GM12878 (cell line): ENCODE data around the gene DDX39B. TPM values are rescaled to one million over a fixed set of nuclear protein-coding genes. Genes with fewer than 3 reads are reported as not detected.
A peak's percentile ranks its signal among the peaks of the same experiment; 100 is the strongest.

Experiments used
- BACH1 ChIP-seq: fragments of 450-650 bp; IDR thresholded peaks from 2 replicates; pipeline ENCODE4 v1.6.1; 2017; ENCODE audit warnings: mild to moderate bottlenecking, borderline replicate concordance
- CBFB ChIP-seq: IDR thresholded peaks from 2 replicates; pipeline ENCODE4 v1.6.1; 2016; ENCODE audit warnings: antibody characterized with exemption, low read depth
- CREB1 ChIP-seq: IDR thresholded peaks from 2 replicates; pipeline ENCODE4 v1.6.1; 2012; ENCODE audit warnings: low read depth, mild to moderate bottlenecking, inconsistent platforms
- CTCF ChIP-seq, 3 experiments: IDR thresholded peaks in 2 of 3; conservative IDR thresholded peaks in 1 of 3; 2 replicates each; pipeline ENCODE4 v1.5.1; 2011; ENCODE audit warnings: low read depth in 3 of 3, low read length in 3 of 3, mild to moderate bottlenecking in 3 of 3, control low read depth in 2 of 3, moderate library complexity in 2 of 3, inconsistent platforms in 1 of 3, mixed read lengths in 1 of 3; ENCODE audit not compliant: control insufficient read depth in 2 of 3, insufficient read depth in 1 of 3; ENCODE audit errors: extremely low read depth in 1 of 3
- E2F8 ChIP-seq: fragments of 450-650 bp; IDR thresholded peaks from 2 replicates; pipeline ENCODE4 v1.6.1; 2018; ENCODE audit warnings: mild to moderate bottlenecking, low read depth, moderate library complexity; ENCODE audit not compliant: partially characterized antibody
- EP300 ChIP-seq, 2 experiments: fragments of 150-350 bp in 1 of 2; IDR thresholded peaks; 2 replicates each; pipeline ENCODE4 v1.6.1; 2011 to 2012; ENCODE audit warnings: low read depth in 2 of 2, low read length in 2 of 2, borderline replicate concordance in 1 of 2, improper control_type of control experiment in 1 of 2, inconsistent platforms in 1 of 2; ENCODE audit not compliant: control insufficient read depth in 1 of 2
- ETV6 ChIP-seq, 2 experiments: fragments of 450-650 bp in 1 of 2; IDR thresholded peaks in 1 of 2; conservative IDR thresholded peaks in 1 of 2; 2 replicates each; pipeline ENCODE4 v1.6.1; 2014; ENCODE audit warnings: antibody characterized with exemption in 1 of 2, borderline replicate concordance in 1 of 2, low read depth in 1 of 2, mild to moderate bottlenecking in 1 of 2, moderate library complexity in 1 of 2
- GATAD2B ChIP-seq: fragments of 450-650 bp; conservative IDR thresholded peaks from 2 replicates; pipeline ENCODE4 v1.6.1; 2017; ENCODE audit warnings: low read depth, mild to moderate bottlenecking, moderate library complexity
- IKZF1 ChIP-seq: fragments of 450-650 bp; conservative IDR thresholded peaks from 2 replicates; pipeline ENCODE4 v1.6.1; 2017; ENCODE audit warnings: antibody characterized with exemption, mild to moderate bottlenecking
- IRF3 ChIP-seq: fragments of 450-650 bp; IDR thresholded peaks from 2 replicates; pipeline ENCODE4 v1.6.1; 2014; ENCODE audit warnings: mild to moderate bottlenecking
- MEF2B ChIP-seq: fragments of 450-650 bp; IDR thresholded peaks from 2 replicates; pipeline ENCODE4 v1.6.1; 2018; ENCODE audit warnings: mild to moderate bottlenecking, moderate library complexity; ENCODE audit not compliant: partially characterized antibody, poor library complexity, severe bottlenecking
- MTA2 ChIP-seq: fragments of 450-650 bp; IDR thresholded peaks from 2 replicates; pipeline ENCODE4 v1.6.1; 2016; ENCODE audit warnings: low read depth, mild to moderate bottlenecking, moderate library complexity
- MTA3 ChIP-seq: IDR thresholded peaks from 2 replicates; pipeline ENCODE4 v1.6.1; 2012; ENCODE audit warnings: low read length, inconsistent platforms, borderline replicate concordance
- PAX8 ChIP-seq: fragments of 450-650 bp; IDR thresholded peaks from 2 replicates; pipeline ENCODE4 v1.6.1; 2017; ENCODE audit warnings: mild to moderate bottlenecking, moderate library complexity
- PML ChIP-seq: IDR thresholded peaks from 2 replicates; pipeline ENCODE4 v1.6.1; 2012; ENCODE audit warnings: low read length, inconsistent platforms
- RAD21 ChIP-seq: IDR thresholded peaks from 2 replicates; pipeline ENCODE4 v1.6.1; 2011; ENCODE audit warnings: mild to moderate bottlenecking, low read depth, low read length, moderate library complexity; ENCODE audit not compliant: insufficient read depth
- SMAD5 ChIP-seq: IDR thresholded peaks from 2 replicates; pipeline ENCODE4 v1.6.1; 2016; ENCODE audit warnings: antibody characterized with exemption, low read depth
- ZNF274 ChIP-seq: IDR thresholded peaks from one replicate; pipeline ENCODE4 v1.8.0; 2011; ENCODE audit not compliant: insufficient read length, insufficient read depth
- polyA plus RNA-seq, 11 experiments: library from polyadenylated mRNA; depleted of rRNA in 4 of 11; unstranded in 6 of 11; stranded (reverse) in 5 of 11; fragments of >200 nt; fragmentation: Nextera tagmentation in 4 of 11; fragmentation: Illumina TruSeq in 1 of 11; extraction: Ambion mirVana in 4 of 11; extraction: Trizol in 1 of 11; gene quantifications; 1 replicate in 1 of 11; 2 replicates in 10 of 11; pipeline versions ENCODE4 v1.2.1 to v1.2.3, GENCODE V29; 2011 to 2016; ENCODE audit warnings: inconsistent platforms in 2 of 11, missing spikeins in 2 of 11, low read depth in 1 of 11
- total RNA-seq, 4 experiments: library from RNA; depleted of rRNA in 3 of 4; stranded (reverse); fragments of >200 nt in 3 of 4; fragmentation: Illumina TruSeq in 1 of 4; extraction: Trizol in 1 of 4; gene quantifications; 2 replicates each; pipeline versions ENCODE4 v1.2.1 to v1.2.3, GENCODE V29; 2013 to 2021
- TF ChIP-seq, protein P1 (sequence below): fragments of 450-650 bp; IDR thresholded peaks from 2 replicates; pipeline ENCODE4 v1.6.1; 2017; ENCODE audit warnings: mild to moderate bottlenecking, low read depth, inconsistent platforms; ENCODE audit not compliant: poor library complexity, severe bottlenecking

DDX39B gene
- total and polyA plus RNA-seq, 10 of the 15 experiments (the other 5 are each of a cell fraction or from before 2014, with no cell fraction given): 271 to 661 (median 330) TPM

GRCh38 chr6:31558631-31559500, 17.1 kb upstream of the DDX39B start (continued):
- TF ChIP-seq ETV6 (conservative IDR thresholded peaks at IDR 0.05 in 1 of 2, IDR thresholded peaks at IDR 0.05 in 1 of 2; ENCODE audit: borderline replicate concordance in 1 of 2, low read depth in 1 of 2) (peak in 1 of 2 experiments; percentile 96; a peak in 2 of 4 replicates), CBFB (peak; percentile 96), GATAD2B (peak; percentile 86), ZNF274 (no peak), CTCF (IDR thresholded peaks at IDR 0.05 in 2 of 3, conservative IDR thresholded peaks at IDR 0.05 in 1 of 3; ENCODE audit: control insufficient read depth in 2 of 3, extremely low read depth in 1 of 3, insufficient read depth in 1 of 3, low read depth in 3 of 3, low read length in 3 of 3) (no peak), RAD21 (0 out of 2 replicates have a peak, but pooled peaks have one; percentile 31), E2F8 (peak; percentile 60), BACH1 (peak; percentile 98), PAX8 (no peak), MEF2B (peak; percentile 84), EP300 (IDR thresholded peaks at IDR 0.05; ENCODE audit: borderline replicate concordance in 1 of 2, control insufficient read depth in 1 of 2, low read depth in 2 of 2, low read length in 2 of 2) (peak; percentile 79 to 92), CREB1 (peak; percentile 84), SMAD5 (peak; percentile 53; the same call in 1 of the 2 replicates), IKZF1 (peak; percentile 99), IRF3 (no peak), MTA3 (peak; percentile 92), PML (peak; percentile 72; the same call in 1 of the 2 replicates), MTA2 (peak; percentile 92)
- TF ChIP-seq, protein P1, sequence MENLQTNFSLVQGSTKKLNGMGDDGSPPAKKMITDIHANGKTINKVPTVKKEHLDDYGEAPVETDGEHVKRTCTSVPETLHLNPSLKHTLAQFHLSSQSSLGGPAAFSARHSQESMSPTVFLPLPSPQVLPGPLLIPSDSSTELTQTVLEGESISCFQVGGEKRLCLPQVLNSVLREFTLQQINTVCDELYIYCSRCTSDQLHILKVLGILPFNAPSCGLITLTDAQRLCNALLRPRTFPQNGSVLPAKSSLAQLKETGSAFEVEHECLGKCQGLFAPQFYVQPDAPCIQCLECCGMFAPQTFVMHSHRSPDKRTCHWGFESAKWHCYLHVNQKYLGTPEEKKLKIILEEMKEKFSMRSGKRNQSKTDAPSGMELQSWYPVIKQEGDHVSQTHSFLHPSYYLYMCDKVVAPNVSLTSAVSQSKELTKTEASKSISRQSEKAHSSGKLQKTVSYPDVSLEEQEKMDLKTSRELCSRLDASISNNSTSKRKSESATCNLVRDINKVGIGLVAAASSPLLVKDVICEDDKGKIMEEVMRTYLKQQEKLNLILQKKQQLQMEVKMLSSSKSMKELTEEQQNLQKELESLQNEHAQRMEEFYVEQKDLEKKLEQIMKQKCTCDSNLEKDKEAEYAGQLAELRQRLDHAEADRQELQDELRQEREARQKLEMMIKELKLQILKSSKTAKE: peak; percentile 80
